K562 (cell line): Measurements from ENCODE around the gene OPTN. TPM values are rescaled to one million over a fixed set of nuclear protein-coding genes. Genes with fewer than 3 reads are reported as not detected.

Experiments
- FOSL1 ChIP-seq: fragments of 200-800 bp; sonication (Bioruptor generic); conservative IDR thresholded peaks from 2 replicates; pipeline ENCODE4 v1.6.1; 2016; ENCODE audit warnings: missing genetic modification characterization, missing compliant biosample characterization
- GABPA ChIP-seq: fragments of 200-800 bp; sonication (Bioruptor generic); conservative IDR thresholded peaks from 2 replicates; pipeline ENCODE4 v1.6.1; 2016; ENCODE audit warnings: low read depth, missing genetic modification characterization, missing compliant biosample characterization
- GATA2 ChIP-seq: sonication (generic); formaldehyde crosslinking; IDR thresholded peaks from 2 replicates; pipeline ENCODE4 v1.4.0; 2020; ENCODE audit warnings: mild to moderate bottlenecking, missing genetic modification reagents
- HNRNPK ChIP-seq: fragments of 200-400 bp; formaldehyde crosslinking; IDR thresholded peaks from one replicate; pipeline ENCODE4 v1.6.1; 2018; ENCODE audit warnings: mild to moderate bottlenecking, low read depth, low read length; ENCODE audit not compliant: poor library complexity, severe bottlenecking
- NRF1 ChIP-seq, 2 experiments: fragments of 450-650 bp; IDR thresholded peaks in 1 of 2; conservative IDR thresholded peaks in 1 of 2; 2 replicates each; pipeline ENCODE4 v1.6.1; 2014; ENCODE audit warnings: mild to moderate bottlenecking in 2 of 2
- PML ChIP-seq: IDR thresholded peaks from 2 replicates; pipeline ENCODE4 v1.6.1; 2012; ENCODE audit warnings: low read length, inconsistent platforms
- POLR2G ChIP-seq: fragments of 200-400 bp; formaldehyde crosslinking; IDR thresholded peaks from 2 replicates; pipeline ENCODE4 v1.6.1; 2017; ENCODE audit warnings: low read depth, mild to moderate bottlenecking, antibody characterized with exemption, low read length, moderate library complexity
- RAD21 ChIP-seq, 2 experiments: fragments of 250-450 bp in 1 of 2; fragments of 450-650 bp in 1 of 2; sonication (Bioruptor Pico) in 1 of 2; formaldehyde crosslinking in 1 of 2; IDR thresholded peaks in 1 of 2; conservative IDR thresholded peaks in 1 of 2; 2 replicates each; pipeline versions ENCODE4 v1.4.0 to v1.8.0; 2020 to 2022; ENCODE audit warnings: mild to moderate bottlenecking in 2 of 2, moderate library complexity in 1 of 2
- RB1 ChIP-seq: fragments of 450-650 bp; IDR thresholded peaks from 2 replicates; pipeline ENCODE4 v1.6.1; 2017; ENCODE audit warnings: low read depth, mild to moderate bottlenecking
- RCOR1 ChIP-seq, 2 experiments: IDR thresholded peaks; 2 replicates each; pipeline ENCODE4 v1.6.1; 2012; ENCODE audit warnings: low read depth in 2 of 2, low read length in 2 of 2, borderline replicate concordance in 1 of 2, improper control_type of control experiment in 1 of 2
- SAP30 ChIP-seq: fragments of 200-600 bp; sonication (generic); IDR thresholded peaks from 2 replicates; pipeline ENCODE4 v1.6.1; 2012; ENCODE audit warnings: borderline replicate concordance, low read depth, mild to moderate bottlenecking, moderate library complexity, low read length, control low read depth, inconsistent platforms; ENCODE audit not compliant: insufficient read depth, poor library complexity, severe bottlenecking
- SIN3A ChIP-seq, 2 experiments: fragments of 150-350 bp in 1 of 2; IDR thresholded peaks; 2 replicates each; pipeline ENCODE4 v1.6.1; 2011 to 2016; ENCODE audit warnings: borderline replicate concordance in 2 of 2, low read depth in 2 of 2, low read length in 2 of 2, mild to moderate bottlenecking in 2 of 2, moderate library complexity in 2 of 2; ENCODE audit not compliant: control insufficient read depth in 1 of 2
- SMC3 ChIP-seq: conservative IDR thresholded peaks from 2 replicates; pipeline ENCODE4 v1.6.1; 2011; ENCODE audit warnings: low read depth, low read length, improper control_type of control experiment; ENCODE audit not compliant: insufficient read depth
- polyA plus RNA-seq, 8 experiments: library from polyadenylated mRNA; depleted of rRNA in 4 of 8; stranded (reverse) in 5 of 8; unstranded in 3 of 8; fragments of >200 nt; fragmentation: Nextera tagmentation in 2 of 8; fragmentation: Illumina TruSeq in 1 of 8; extraction: Ambion mirVana in 2 of 8; extraction: Trizol in 1 of 8; gene quantifications; 2 replicates each; pipeline versions ENCODE4 v1.2.1 to v1.2.3, GENCODE V29; 2011 to 2014; ENCODE audit warnings: inconsistent platforms in 1 of 8, missing spikeins in 1 of 8
- total RNA-seq, 7 experiments: library from RNA; depleted of rRNA in 6 of 7; stranded (reverse); fragments of >200 nt in 6 of 7; fragmentation: Illumina TruSeq in 2 of 7; extraction: Trizol in 2 of 7; gene quantifications; 2 replicates each; pipeline versions ENCODE4 v1.2.1 to v1.2.3, GENCODE V29; 2011 to 2021; ENCODE audit warnings: low replicate concordance in 1 of 7
- TF ChIP-seq, protein P1 (sequence below), 2 experiments: fragments of 450-650 bp; conservative IDR thresholded peaks; 2 replicates each; pipeline ENCODE4 v1.6.1; 2017; ENCODE audit warnings: mild to moderate bottlenecking in 2 of 2, moderate library complexity in 2 of 2
- TF ChIP-seq, protein P2 (sequence below), 3 experiments: fragments of 200-800 bp in 1 of 3; sonication (Bioruptor generic) in 1 of 3; sonication (generic) in 1 of 3; formaldehyde crosslinking in 1 of 3; IDR thresholded peaks; 2 replicates each; pipeline versions ENCODE4 v1.6.1 to v1.8.0; 2016 to 2022; ENCODE audit warnings: mild to moderate bottlenecking in 2 of 3, missing compliant biosample characterization in 2 of 3, missing genetic modification characterization in 2 of 3, missing genetic modification reagents in 1 of 3
- TF ChIP-seq, protein P3 (sequence below): fragments of 450-650 bp; formaldehyde crosslinking; IDR thresholded peaks from 2 replicates; pipeline ENCODE4 v1.4.0; 2020; ENCODE audit warnings: mild to moderate bottlenecking, moderate library complexity

The OPTN gene
- total and polyA plus RNA-seq, 9 of the 15 experiments (the other 6 are each of a cell fraction or from before 2014, with no cell fraction given): 2.2 to 6.8 (median 5.0) TPM

DNA sequence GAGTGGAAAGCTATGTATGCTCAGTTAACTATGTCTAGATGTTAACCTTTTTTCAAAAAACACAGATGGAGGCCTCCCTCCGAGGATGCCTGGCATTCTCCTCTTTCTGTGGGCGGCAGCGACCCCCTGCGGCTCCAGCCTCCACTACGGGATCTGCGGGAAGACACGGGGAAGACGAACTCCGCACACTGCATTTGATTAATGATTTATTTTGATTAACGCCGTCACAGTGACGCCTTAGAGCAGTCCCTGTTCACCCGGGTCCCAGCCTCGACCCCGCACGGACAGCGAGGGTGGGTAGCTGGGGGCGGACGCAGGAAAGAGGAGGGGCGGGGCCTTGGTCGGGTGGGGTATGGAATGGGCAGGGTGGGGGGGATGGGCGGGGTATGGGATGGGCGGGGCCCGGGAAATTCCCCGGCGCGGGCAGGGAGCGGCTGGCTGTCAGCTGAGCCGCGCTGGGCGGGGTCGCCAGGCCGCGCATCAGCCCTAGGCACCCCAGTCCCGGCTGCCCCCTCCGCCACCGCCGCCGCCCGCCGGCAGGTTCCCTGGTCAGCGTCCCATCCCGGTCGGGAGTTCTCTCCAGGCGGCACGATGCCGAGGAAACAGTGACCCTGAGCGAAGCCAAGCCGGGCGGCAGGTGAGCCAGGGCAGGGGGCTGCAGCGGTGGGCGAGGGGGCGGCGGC lies at the start of gene OPTN (continued):
- TF ChIP-seq, protein P1, sequence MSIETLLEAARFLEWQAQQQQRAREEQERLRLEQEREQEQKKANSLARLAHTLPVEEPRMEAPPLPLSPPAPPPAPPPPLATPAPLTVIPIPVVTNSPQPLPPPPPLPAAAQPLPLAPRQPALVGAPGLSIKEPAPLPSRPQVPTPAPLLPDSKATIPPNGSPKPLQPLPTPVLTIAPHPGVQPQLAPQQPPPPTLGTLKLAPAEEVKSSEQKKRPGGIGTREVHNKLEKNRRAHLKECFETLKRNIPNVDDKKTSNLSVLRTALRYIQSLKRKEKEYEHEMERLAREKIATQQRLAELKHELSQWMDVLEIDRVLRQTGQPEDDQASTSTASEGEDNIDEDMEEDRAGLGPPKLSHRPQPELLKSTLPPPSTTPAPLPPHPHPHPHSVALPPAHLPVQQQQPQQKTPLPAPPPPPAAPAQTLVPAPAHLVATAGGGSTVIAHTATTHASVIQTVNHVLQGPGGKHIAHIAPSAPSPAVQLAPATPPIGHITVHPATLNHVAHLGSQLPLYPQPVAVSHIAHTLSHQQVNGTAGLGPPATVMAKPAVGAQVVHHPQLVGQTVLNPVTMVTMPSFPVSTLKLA (conservative IDR thresholded peaks at IDR 0.05): peak in 1 of 2 experiments; percentile 40; a peak in 2 of 4 replicates
- TF ChIP-seq GABPA (tag) (0 out of 2 replicates have a peak, but pooled peaks have one; percentile 11), PML (no peak), GATA2 (no peak), SMC3 (0 out of 2 replicates have a peak, but pooled peaks have one; percentile 21), FOSL1 (tag) (0 out of 2 replicates have a peak, but pooled peaks have one; percentile 36), POLR2G (peak; percentile 62), RAD21 (CRISPR knock-in tag; conservative IDR thresholded peaks at IDR 0.05 in 1 of 2, IDR thresholded peaks at IDR 0.05 in 1 of 2) (peak; percentile 56 to 78), HNRNPK (peak; percentile 88), RB1 (peak; percentile 12; the same call in 1 of the 2 replicates), RCOR1 (IDR thresholded peaks at IDR 0.05; ENCODE audit: borderline replicate concordance in 1 of 2, low read depth in 2 of 2, low read length in 2 of 2) (0 out of 4 replicates have a peak, but pooled peaks of 1 of the 2 experiments have one; percentile 35), SAP30 (peak; percentile 45), NRF1 (conservative IDR thresholded peaks at IDR 0.05 in 1 of 2, IDR thresholded peaks at IDR 0.05 in 1 of 2) (peak in 1 of 2 experiments; percentile 45; a peak in 1 of 4 replicates), SIN3A (IDR thresholded peaks at IDR 0.05; ENCODE audit: borderline replicate concordance in 2 of 2, control insufficient read depth in 1 of 2, low read depth in 2 of 2, low read length in 2 of 2) (0 out of 4 replicates have a peak, but pooled peaks of 1 of the 2 experiments have one; percentile 30)
- TF ChIP-seq, protein P2, sequence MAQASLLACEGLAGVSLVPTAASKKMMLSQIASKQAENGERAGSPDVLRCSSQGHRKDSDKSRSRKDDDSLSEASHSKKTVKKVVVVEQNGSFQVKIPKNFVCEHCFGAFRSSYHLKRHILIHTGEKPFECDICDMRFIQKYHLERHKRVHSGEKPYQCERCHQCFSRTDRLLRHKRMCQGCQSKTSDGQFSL (CRISPR knock-in tag; IDR thresholded peaks at IDR 0.05): no peak
- TF ChIP-seq, protein P2 (tag; IDR thresholded peaks at IDR 0.05): peak in 1 of 2 experiments; percentile 79; a peak in 2 of 4 replicates
- TF ChIP-seq, protein P3, sequence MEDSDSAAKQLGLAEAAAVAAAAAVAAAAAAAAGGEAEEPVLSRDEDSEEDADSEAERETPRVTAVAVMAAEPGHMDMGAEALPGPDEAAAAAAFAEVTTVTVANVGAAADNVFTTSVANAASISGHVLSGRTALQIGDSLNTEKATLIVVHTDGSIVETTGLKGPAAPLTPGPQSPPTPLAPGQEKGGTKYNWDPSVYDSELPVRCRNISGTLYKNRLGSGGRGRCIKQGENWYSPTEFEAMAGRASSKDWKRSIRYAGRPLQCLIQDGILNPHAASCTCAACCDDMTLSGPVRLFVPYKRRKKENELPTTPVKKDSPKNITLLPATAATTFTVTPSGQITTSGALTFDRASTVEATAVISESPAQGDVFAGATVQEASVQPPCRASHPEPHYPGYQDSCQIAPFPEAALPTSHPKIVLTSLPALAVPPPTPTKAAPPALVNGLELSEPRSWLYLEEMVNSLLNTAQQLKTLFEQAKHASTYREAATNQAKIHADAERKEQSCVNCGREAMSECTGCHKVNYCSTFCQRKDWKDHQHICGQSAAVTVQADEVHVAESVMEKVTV (CRISPR knock-in tag): 0 out of 2 replicates have a peak, but pooled peaks have one; percentile 25
